Mesenchymal stem cell (in vitro differentiated cells and primary cell): ENCODE results near the gene CPXM2.

Source experiments
- DNase-seq: peaks from one replicate; pipeline ENCODE4 v3.0.0-alpha.2; 2013
- H2AFZ ChIP-seq: one replicate; pipeline ENCODE4 v1.6.1; 2013; ENCODE audit warnings: low read depth, mild to moderate bottlenecking, control low read depth, inconsistent platforms, low read length, moderate library complexity
- H2AK5ac ChIP-seq: 2 replicates; pipeline ENCODE4 v1.6.1; 2013; ENCODE audit warnings: low read length, moderate library complexity, mild to moderate bottlenecking, inconsistent platforms; ENCODE audit not compliant: severe bottlenecking
- H2BK120ac ChIP-seq: one replicate; pipeline ENCODE4 v1.6.1; 2013; ENCODE audit warnings: low read depth, mild to moderate bottlenecking, inconsistent platforms, low read length, moderate library complexity
- H2BK12ac ChIP-seq, 2 experiments: one replicate each; pipeline ENCODE4 v1.6.1; 2013; ENCODE audit warnings: inconsistent platforms in 2 of 2, low read length in 2 of 2, mild to moderate bottlenecking in 2 of 2, moderate library complexity in 2 of 2, control low read depth in 1 of 2
- H2BK15ac ChIP-seq: one replicate; pipeline ENCODE4 v1.6.1; 2013; ENCODE audit warnings: mild to moderate bottlenecking, low read depth, inconsistent platforms; ENCODE audit not compliant: poor library complexity, severe bottlenecking
- H2BK5ac ChIP-seq: 2 replicates; pipeline ENCODE4 v1.6.1; 2013; ENCODE audit warnings: low read depth, mild to moderate bottlenecking, low read length, control low read depth, inconsistent platforms; ENCODE audit not compliant: poor library complexity, severe bottlenecking
- H3K14ac ChIP-seq, 2 experiments: one replicate each; pipeline ENCODE4 v1.6.1; 2013; ENCODE audit warnings: inconsistent platforms in 2 of 2, low read length in 2 of 2, control low read depth in 1 of 2, mild to moderate bottlenecking in 1 of 2, moderate library complexity in 1 of 2
- H3K18ac ChIP-seq, 2 experiments: one replicate each; pipeline ENCODE4 v1.6.1; 2013; ENCODE audit warnings: inconsistent platforms in 2 of 2, low read length in 2 of 2, control low read depth in 1 of 2, low read depth in 1 of 2, mild to moderate bottlenecking in 1 of 2
- H3K23ac ChIP-seq, 2 experiments: one replicate each; pipeline ENCODE4 v1.6.1; 2013; ENCODE audit warnings: inconsistent platforms in 2 of 2, low read length in 2 of 2, mild to moderate bottlenecking in 2 of 2, moderate library complexity in 2 of 2, control low read depth in 1 of 2
- H3K27ac ChIP-seq: 2 replicates; pipeline ENCODE4 v1.5.1; 2013; ENCODE audit warnings: mild to moderate bottlenecking, moderate library complexity, low read length, control low read depth, inconsistent platforms; ENCODE audit not compliant: poor library complexity, severe bottlenecking
- H3K27me3 ChIP-seq, 2 experiments: 2 replicates each; pipeline versions ENCODE4 v1.6.1 to v1.7.0; 2013; ENCODE audit warnings: low read length in 2 of 2, mild to moderate bottlenecking in 2 of 2, moderate library complexity in 2 of 2, control low read depth in 1 of 2, inconsistent platforms in 1 of 2; ENCODE audit not compliant: control insufficient read depth in 1 of 2, insufficient read depth in 1 of 2
- H3K36me3 ChIP-seq, 2 experiments: 2 replicates each; pipeline versions ENCODE4 v1.6.1 to v1.7.0; 2013; ENCODE audit warnings: low read length in 2 of 2, control low read depth in 1 of 2, inconsistent platforms in 1 of 2, low read depth in 1 of 2, mild to moderate bottlenecking in 1 of 2; ENCODE audit not compliant: insufficient read depth in 2 of 2, control insufficient read depth in 1 of 2
- H3K4ac ChIP-seq, 2 experiments: one replicate each; pipeline ENCODE4 v1.6.1; 2013; ENCODE audit warnings: inconsistent platforms in 2 of 2, low read length in 2 of 2, mild to moderate bottlenecking in 2 of 2, moderate library complexity in 2 of 2, control low read depth in 1 of 2, low read depth in 1 of 2
- H3K4me1 ChIP-seq: 2 replicates; pipeline ENCODE4 v1.6.1; 2013; ENCODE audit warnings: low read depth, low read length, control low read depth; ENCODE audit not compliant: control insufficient read depth, insufficient read depth
- H3K4me2 ChIP-seq: 2 replicates; pipeline ENCODE4 v1.6.1; 2013; ENCODE audit warnings: low read length, mild to moderate bottlenecking, inconsistent platforms; ENCODE audit not compliant: poor library complexity, severe bottlenecking
- H3K4me3 ChIP-seq, 2 experiments: 2 replicates each; pipeline versions ENCODE4 v1.5.1 to v1.7.0; 2013; ENCODE audit warnings: low read length in 2 of 2, mild to moderate bottlenecking in 2 of 2, control low read depth in 1 of 2, low read depth in 1 of 2; ENCODE audit not compliant: insufficient read depth in 1 of 2
- H3K79me1 ChIP-seq: replicated peaks from 2 replicates; pipeline ENCODE4 v1.6.1; 2013; ENCODE audit warnings: mild to moderate bottlenecking, control low read depth, low read length, inconsistent platforms; ENCODE audit not compliant: poor library complexity, severe bottlenecking
- H3K9ac ChIP-seq: 2 replicates; pipeline ENCODE4 v1.7.0; 2013; ENCODE audit warnings: mild to moderate bottlenecking, low read length, moderate library complexity
- H3K9me3 ChIP-seq: 2 replicates; pipeline ENCODE4 v1.7.0; 2013; ENCODE audit warnings: mild to moderate bottlenecking, low read length; ENCODE audit not compliant: control insufficient read depth
- H4K8ac ChIP-seq: one replicate; pipeline ENCODE4 v1.6.1; 2013; ENCODE audit warnings: inconsistent platforms, mild to moderate bottlenecking, low read length, moderate library complexity
- H4K91ac ChIP-seq: one replicate; pipeline ENCODE4 v1.6.1; 2013; ENCODE audit warnings: mild to moderate bottlenecking, low read length, inconsistent platforms
- WGBS: methylation state at CpG from one replicate; pipeline ENCODE4 v1.1.7; 2013; ENCODE audit warnings: mixed read lengths; 5-methylcytosine and 5-hydroxymethylcytosine counted together

The CPXM2 gene

GRCh38 chr10:123729523-123729922 lies 162.1 kb downstream of the CPXM2 start:
- no peak overlapping the region for H3K27ac ChIP-seq
- H3K4me1 ChIP-seq: no peaks in the 10 kb centered on the region
- H3K4ac ChIP-seq: no peak overlapping the region
- H3K4me3 ChIP-seq: no peak overlapping the region
- no peaks in the 10 kb centered on the region for H3K27me3 ChIP-seq
- no peak overlapping the region for H3K4me2 ChIP-seq
- no peak overlapping the region for H2BK120ac ChIP-seq
- no peaks in the 10 kb centered on the region for H3K79me1 ChIP-seq
- H3K23ac ChIP-seq: no peak overlapping the region
- WGBS: 78% methylated on average over 5 of the region's 6 CpGs
- H3K14ac ChIP-seq: no peak overlapping the region
- H4K91ac ChIP-seq: no peak overlapping the region
- no peaks in the 10 kb centered on the region for H3K36me3 ChIP-seq
- no peak overlapping the region for H2BK12ac ChIP-seq
- H2BK5ac ChIP-seq: no peak overlapping the region
- H4K8ac ChIP-seq: no peak overlapping the region
- no peak overlapping the region for H2BK15ac ChIP-seq
- no peak for DNase-seq
- H3K9ac ChIP-seq: no peak overlapping the region
- no peak overlapping the region for H2AK5ac ChIP-seq
- peaks cover 12% of the 10 kb centered on the region for H3K9me3 ChIP-seq
- H2AFZ ChIP-seq: no peak overlapping the region
- no peak overlapping the region for H3K18ac ChIP-seq

GRCh38 chr10:123726836-123727235 lies 164.8 kb downstream of the CPXM2 start:
- no peaks in the 10 kb centered on the region for H3K4me1 ChIP-seq
- H3K4me2 ChIP-seq: no peak overlapping the region
- no peak overlapping the region for H3K14ac ChIP-seq
- no peaks in the 10 kb centered on the region for H3K36me3 ChIP-seq
- no peak overlapping the region for H2BK120ac ChIP-seq
- no peak overlapping the region for H2BK15ac ChIP-seq
- no peak overlapping the region for H3K23ac ChIP-seq
- H4K8ac ChIP-seq: no peak overlapping the region
- H4K91ac ChIP-seq: no peak overlapping the region
- no peak overlapping the region for H3K4ac ChIP-seq
- H2BK5ac ChIP-seq: no peak overlapping the region
- H2AK5ac ChIP-seq: no peak overlapping the region
- H3K79me1 ChIP-seq: no peaks in the 10 kb centered on the region
- WGBS: 76% methylated on average over 2 of the region's 2 CpGs
- peaks cover 7% of the 10 kb centered on the region for H3K9me3 ChIP-seq
- H3K27ac ChIP-seq: no peak overlapping the region
- no peak overlapping the region for H2BK12ac ChIP-seq
- no peak overlapping the region for H2AFZ ChIP-seq
- no peak overlapping the region for H3K4me3 ChIP-seq
- peaks cover 0 to 3% of the 10 kb centered on the region in 2 experiments for H3K27me3 ChIP-seq
- DNase-seq: no peak
- no peak overlapping the region for H3K9ac ChIP-seq
- no peak overlapping the region for H3K18ac ChIP-seq

GRCh38 chr10:123726381-123726780 lies 165.2 kb downstream of the CPXM2 start:
- Histone ChIP-seq H4K91ac (no peak overlapping the region), H3K27me3 (peaks cover 0 to 7% of the 10 kb centered on the region in 2 experiments), H3K4me2 (no peak overlapping the region), H3K14ac (no peak overlapping the region), H3K79me1 (no peaks in the 10 kb centered on the region), H2BK15ac (no peak overlapping the region), H4K8ac (no peak overlapping the region), H2BK120ac (no peak overlapping the region), H2AFZ (no peak overlapping the region), H2BK12ac (no peak overlapping the region), H3K9ac (no peak overlapping the region), H3K4ac (no peak overlapping the region), H3K27ac (no peak overlapping the region), H3K9me3 (peaks cover 7% of the 10 kb centered on the region), H3K36me3 (no peaks in the 10 kb centered on the region), H2BK5ac (no peak overlapping the region), H3K23ac (no peak overlapping the region), H3K4me3 (no peak overlapping the region), H3K18ac (no peak overlapping the region), H2AK5ac (no peak overlapping the region), H3K4me1 (no peaks in the 10 kb centered on the region)
- no peak for DNase-seq
- 63% methylated on average over 3 of the region's 3 CpGs for WGBS

- Histone ChIP-seq H3K18ac (no peak overlapping the region), H4K91ac (no peak overlapping the region), H2BK5ac (no peak overlapping the region), H2AK5ac (no peak overlapping the region), H3K27me3 (peaks cover 0 to 10% of the 10 kb centered on the region in 2 experiments), H4K8ac (no peak overlapping the region), H3K9ac (no peak overlapping the region), H2BK12ac (no peak overlapping the region), H2BK120ac (no peak overlapping the region), H3K14ac (no peak overlapping the region), H3K4ac (no peak overlapping the region), H3K36me3 (no peaks in the 10 kb centered on the region), H2BK15ac (no peak overlapping the region), H3K79me1 (no peaks in the 10 kb centered on the region), H2AFZ (no peak overlapping the region), H3K4me1 (no peaks in the 10 kb centered on the region), H3K9me3 (no peaks in the 10 kb centered on the region), H3K23ac (no peak overlapping the region), H3K4me3 (no peak overlapping the region), H3K4me2 (no peak overlapping the region), H3K27ac (no peak overlapping the region)
- DNase-seq: no peak
- 79% methylated on average over 12 of the region's 12 CpGs for WGBS
Measured at GRCh38 chr10:123724747-123725146, 166.9 kb downstream of the CPXM2 start.
